DMS79 treated with DMSO at 0.1 percent for 48 hours (cell line): ENCODE results near the gene KCNK5.

Experiments used
- DNase-seq: peaks from one replicate; lab custom pipeline; 2025; lab: John Stamatoyannopoulos, UW

Gene KCNK5

DNA sequence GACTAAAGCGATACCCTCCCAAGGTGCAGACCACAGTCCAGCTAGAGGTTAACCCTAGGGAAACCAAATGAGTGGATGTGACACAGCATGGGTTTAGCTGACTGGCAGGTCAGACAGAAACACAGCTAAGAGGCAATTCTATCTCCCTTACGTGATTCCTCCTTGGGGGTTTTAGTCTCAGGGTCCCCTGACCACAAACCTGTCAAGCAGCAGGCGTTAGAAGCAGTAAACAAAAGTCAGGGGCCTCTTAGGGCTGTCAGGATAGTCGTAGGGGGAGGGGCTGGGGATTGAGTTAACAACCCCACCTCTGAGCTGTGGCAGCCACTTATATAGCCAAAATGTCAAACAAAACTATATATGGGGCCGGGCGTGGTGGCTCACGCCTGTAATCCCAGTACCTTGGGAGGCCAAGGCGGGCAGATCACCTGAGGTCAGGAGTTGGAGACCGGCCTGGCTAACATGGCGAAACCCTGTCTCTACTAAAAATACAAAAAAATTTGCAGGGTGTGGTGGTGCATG lies 13.6 kb downstream of the KCNK5 start:
- peak; percentile 53 for DNase-seq

DNA sequence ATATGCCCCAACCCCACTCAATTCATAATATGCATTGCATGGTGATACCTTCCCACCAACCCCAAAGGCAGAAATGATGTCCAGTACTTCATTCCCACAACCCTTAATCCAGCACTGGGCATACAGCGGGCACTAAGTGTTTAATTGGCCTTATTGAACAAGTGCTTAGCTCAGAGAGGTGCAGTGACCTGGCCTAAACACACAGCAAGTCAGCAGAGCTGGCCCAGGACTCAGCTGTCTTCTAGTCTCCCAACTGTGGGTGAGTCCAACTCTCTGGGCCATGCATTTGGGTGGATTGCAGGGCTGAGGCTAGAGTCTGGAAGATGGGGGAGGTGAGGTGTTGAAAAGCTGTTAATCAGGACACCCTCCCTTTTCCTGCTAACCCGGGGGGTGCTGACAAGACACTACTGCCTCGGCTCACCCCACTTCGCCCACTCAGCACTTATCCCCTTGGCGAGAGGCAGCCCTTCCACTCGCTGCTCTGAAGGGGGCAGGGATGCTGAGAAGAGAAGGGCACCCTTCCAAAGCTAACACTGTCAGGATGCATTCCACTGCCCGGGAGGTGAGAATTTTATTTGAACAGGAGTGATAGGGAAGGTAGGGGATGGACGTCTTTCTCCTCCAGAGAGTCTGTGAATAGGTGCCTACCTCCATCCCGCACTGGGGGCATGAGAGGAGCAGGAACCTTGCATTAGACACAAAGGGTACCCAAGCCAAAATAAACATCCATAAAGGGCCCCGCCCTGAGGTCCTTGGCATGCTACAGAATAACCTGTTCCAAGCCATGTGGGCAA lies 14.2 kb downstream of the KCNK5 start:
- peak; percentile 69 for DNase-seq

DNA sequence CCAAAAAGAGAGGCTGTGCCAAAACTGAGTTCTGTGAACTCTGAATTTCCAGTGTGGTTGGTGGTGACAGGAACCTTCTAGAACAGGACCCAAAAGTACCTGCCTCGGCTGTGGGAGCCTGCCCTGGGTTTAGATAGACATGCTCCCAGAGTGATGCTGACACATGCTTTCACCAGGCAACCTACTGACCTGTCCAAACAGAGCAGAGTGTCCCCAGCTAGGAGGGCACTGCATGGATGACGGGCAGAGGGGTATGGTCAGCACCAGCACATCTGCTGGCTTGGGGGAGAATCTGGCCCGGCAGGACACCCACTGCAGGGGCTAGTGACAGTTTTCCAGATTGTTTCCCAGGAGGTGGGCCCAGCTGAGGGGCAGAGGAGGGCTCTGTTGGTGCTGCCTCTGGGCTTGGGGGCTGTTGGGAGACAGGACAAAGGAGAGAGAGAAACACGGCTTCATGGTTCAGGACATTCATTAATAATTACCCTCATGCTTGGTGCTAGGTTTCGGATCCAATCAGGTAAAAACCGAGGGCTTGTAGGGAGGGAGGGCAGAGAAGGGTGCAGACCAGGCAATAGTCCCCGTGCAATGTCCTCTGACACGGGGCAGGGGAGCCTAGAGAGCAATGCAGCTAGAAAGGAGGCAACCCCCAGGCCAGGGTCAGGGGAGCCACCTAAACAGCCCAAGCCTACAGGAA lies 15.0 kb downstream of the KCNK5 start:
- no peak for DNase-seq

DNA sequence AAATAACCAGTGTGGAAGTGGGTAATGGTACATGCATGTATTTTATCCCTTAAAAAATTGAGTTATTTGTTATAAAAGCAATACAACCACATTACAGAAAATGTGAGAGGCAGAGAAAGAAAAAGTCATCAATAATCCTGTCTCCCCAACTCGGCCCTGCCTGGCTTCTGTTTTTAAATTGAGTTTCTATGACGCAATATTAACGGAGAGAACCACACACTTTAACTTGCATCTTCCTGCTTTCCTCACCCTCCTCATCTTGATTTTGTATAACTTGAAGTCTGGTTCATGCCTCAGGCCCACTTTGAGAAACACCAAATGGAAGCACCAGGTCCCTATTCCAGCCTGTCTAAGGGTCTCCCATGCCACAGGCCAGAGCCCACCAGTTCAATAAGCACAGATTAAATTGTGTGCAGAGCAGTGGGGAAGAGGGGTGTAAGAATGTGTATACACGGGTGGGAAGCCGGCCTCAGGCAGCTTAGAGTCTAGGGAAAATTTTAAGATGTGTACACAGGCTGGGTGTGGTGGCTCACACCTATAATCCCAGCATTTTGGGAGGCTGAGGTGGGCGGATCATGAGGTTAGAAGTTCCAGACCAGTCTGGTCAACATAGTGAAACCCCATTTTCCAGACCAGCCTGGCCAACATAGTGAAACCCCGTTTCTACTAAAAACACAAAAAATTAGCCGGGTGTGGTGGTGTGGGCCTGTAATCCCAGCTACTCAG lies 15.9 kb downstream of the KCNK5 start:
- DNase-seq, result no peak

DNA sequence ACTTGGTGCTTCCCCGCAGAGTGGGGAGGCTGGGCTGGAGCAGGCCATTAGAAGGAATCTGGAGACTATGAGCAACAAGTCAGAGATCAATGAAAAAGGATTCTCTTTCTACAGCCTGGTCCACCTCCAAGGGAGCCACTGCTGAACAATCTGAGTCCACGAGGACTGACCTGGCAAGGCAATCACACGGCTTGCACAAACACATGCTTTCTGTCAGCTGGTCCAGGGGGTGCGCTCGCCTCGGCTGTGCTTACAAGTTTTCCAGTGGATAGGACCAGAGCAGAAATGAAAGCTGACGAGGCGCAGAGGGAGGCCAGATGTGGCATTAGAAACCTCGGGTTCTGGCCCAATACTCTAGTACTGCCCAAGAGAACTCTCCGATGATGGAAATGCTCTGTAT lies 18.1 kb downstream of the KCNK5 start:
- DNase-seq, result no peak

DNA sequence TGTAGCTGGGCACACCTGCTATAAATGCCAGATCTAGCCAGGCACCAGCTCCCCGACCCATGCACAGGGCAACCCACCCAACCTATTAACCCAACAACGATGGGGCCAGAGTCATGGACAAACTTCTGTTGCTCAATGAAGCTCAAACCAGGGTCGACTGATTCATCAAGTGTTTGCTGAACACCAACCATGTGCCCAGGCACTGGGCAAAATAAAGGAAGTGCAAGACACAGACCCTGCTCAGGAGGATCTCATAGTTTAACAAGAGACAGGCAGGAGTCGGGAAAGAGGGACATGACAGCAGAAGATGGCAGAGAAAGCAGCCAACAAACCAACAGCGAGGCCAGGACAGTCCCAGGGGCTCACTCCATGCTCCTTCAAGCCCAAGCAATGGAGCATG lies 18.8 kb downstream of the KCNK5 start:
- DNase-seq, result no peak

DNA sequence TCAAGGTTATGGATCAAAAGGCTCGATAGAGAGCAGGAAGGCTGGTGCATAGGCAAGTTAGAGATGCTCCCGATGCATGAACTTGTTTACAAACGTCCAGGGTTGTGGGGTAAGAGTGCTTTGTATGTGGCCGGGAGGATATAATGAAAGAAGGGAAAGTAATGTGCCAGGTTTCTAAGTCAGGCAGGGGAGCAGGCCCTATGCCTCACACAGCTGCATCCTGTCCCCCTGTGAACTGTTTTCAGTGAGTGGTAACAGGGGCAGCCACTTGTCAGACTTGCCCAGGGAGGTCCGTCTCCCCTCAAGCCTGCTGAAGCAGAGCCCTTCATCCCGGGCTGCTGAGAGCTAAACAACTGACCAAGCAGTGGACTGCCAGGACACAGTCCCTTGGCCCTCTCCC lies 19.4 kb downstream of the KCNK5 start:
- DNase-seq, result no peak

DNA sequence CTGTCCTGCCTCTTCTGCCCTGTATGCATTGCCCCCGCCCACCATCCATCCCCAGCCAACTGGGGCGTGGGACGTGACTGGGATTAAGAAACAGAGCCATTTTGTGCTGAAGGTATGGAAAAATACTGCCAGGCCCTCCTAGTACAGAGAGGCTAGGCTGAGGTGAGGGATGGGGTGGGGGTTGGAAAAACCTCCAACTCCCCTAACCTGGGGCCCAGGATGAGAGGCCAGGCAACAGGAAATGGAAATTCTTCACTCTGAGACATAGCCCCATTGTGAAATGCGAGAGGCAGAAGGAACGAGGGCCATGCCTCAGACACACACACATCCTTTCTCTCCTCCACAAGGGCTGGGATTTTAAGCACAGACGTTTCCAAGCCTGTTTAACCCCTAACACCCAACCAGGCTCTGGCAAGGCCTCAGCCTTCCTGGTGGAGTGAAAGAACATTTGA lies 19.9 kb downstream of the KCNK5 start:
- no peak for DNase-seq

DNA sequence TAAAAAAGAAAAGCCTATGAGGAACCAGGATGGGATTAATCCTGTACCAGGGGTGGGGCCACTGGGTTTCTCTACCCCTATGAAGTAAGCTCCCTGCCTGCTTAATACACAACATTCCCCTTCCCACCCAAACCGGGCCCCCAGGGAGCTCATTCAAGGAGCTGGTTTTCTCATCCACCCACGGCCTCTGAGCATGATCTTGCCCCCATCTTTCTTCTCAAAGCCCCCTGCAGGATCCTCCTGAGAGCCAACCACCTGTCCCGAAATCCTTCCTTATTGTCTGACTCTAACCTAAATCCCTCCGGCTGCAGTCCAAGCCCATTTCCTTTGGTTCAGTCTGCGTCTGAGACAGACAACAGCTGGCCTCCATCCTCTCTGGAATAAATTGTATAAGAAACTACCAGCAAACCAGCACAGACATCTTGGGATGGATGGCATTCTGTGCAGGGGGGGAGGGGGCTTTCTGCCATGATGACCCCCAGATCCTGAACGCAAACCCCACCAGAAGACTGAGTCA lies 21.0 kb downstream of the KCNK5 start:
- no peak for DNase-seq

DNA sequence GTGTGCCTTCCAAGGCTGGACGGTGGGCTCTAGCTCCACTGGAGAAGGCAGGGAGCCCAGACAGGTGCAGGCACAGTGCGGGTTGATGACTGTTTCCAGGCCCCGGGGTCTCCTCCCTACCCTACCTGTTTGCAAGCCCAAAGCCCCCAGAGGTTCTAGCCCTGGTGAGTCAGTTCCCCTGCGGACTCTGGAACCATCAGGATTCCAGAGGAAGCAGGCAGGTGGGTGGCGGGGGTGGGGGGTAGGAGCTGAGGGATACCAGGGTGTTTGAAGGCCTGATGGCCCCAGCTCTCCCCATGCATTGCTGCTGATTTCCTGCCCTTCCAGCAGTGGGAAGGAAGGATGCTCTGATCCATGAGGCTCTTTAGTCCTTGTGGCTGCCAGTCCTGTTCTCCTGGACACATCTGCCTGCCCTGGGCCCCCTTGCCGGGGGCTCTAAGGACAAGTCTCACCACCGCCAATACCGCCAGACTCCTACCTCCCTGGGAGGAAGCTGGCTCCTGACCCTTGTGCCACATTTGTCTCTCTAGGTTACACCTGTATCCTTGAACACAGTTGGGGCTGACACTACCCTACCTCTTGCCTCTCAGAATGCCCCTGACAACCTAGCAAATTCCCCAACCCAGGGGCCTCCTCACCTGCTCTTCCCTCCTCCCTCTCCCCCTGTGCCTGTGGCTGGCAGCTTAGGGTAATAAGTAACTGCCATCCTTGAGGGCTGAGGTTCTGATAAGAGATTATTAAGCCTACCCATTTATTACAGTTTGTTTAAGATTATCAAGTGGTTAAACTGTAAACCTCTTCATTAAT lies 21.7 kb downstream of the KCNK5 start:
- DNase-seq, result peak; percentile 14

DNA sequence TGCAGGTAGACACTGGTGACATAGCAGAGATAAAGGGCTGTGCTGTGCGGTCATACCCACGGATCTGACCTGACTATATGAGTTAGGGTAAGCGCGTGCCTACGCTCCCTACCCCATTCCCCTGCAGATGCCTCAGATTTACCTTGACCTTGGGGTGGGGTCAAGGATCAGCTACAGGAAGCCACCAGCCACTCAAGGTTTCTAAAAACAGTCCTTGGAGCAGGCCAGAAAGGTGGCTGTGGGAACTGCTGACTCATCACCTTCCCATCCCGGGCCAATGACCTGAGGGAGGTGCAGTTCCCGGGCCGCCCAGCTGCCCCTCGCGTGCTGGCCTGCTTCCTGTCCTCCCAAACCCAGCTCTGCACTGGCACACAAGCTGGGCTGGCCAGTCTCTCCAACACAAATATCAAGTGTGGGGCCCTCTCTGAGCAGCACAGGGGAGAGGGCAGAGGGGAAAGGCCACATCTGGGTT lies 23.0 kb downstream of the KCNK5 start:
- no peak for DNase-seq

DNA sequence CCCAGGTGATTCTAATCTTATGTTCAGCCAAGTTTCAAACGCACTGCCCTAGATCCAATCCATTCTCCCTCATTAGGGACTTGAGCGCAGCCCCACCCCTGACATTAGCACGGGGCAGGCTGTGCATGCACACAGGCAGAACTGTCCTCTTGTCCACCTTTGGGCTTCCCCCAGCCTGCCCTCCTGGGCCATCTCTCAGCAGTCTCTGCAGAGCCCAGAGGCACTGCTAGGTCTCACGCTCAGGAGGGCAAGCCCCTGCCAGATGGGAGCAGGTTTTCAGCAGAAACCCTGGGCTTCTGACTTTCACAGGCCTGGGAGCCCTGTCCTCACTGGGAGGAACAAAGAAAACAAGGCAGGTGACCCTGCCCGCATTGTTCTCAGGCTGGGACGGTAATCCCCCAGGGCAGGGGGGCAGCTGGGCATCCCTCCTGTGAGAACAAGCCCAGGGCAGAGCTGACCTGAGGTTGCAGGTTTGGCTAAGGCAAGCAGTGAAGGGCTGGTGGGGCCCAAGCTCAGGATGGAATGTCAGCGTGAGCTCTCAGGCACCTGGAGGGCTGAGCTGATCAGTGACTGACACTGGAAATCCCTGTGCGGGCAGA lies 24.5 kb downstream of the KCNK5 start:
- no peak for DNase-seq

DNA sequence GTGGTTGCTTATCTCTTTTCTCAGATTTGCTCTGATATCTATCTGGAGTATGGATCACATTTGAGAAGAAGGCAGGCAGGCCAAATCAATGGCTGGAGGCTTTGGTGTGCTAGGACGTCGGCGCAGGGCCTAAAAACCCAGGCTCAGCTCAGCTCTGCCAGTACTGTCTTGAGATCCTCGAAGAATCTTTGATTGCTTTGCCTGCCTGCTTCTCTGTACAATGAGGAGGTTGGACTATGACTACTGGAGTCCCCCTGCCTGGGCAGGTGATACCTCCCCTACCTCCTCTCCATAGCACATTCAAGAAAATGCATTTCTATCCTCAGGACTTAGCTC lies 25.1 kb downstream of the KCNK5 start:
- DNase-seq, result no peak

DNA sequence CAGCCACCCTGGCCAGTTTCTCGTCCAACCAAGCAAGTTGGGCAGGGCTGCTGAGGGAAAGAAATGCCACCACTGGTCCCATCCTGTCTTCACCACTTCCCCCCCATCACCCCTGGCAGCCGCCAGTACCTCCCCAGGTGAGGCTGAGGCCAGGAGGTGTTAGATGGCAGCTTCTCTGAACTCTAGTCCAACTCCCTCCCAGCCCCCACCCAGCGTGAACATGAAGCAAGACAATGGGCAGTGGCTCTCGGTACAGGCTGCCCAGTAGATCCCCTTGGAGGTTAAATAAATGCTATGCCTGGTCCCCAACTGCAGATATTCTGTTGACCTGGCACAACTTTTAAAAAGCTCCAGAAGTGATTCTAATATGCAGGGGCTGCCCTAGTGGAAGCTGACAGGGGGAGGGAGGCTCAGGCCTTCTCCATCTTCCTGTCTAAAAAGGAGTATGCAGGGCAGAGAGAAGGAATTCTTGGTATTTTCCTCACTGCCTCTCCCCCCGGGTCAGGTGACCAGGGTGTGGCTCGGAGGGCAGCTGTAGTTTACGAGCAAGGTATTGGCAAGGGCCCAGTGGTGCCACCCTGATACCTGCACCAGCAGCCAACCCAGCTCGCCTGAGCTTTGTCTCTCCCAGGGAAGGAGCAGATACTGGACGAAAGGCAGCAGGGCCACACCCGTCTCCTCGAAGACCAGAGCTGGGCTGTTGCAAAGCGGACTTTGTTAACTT lies 25.7 kb downstream of the KCNK5 start:
- peak; percentile 64 for DNase-seq

DNA sequence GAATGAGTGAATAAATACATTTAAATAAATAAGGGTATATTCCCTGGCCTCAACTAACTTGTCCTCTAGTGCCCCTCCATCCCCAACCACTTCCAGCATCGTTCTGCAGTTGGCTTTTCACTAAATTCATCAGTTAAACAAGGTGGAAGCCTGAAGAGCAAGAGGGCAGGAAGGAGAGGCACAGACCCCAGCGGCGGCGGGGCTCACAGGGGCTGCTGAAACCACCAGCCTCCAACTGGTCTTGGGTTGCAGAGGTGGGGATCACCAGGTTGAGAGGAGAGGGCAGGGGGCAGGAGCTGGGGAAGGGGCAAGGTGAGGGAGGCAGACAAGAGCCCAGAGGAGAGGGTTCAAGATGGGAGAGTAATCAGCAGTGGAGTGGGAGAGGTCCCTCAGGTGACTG lies 27.1 kb downstream of the KCNK5 start:
- no peak for DNase-seq

DNA sequence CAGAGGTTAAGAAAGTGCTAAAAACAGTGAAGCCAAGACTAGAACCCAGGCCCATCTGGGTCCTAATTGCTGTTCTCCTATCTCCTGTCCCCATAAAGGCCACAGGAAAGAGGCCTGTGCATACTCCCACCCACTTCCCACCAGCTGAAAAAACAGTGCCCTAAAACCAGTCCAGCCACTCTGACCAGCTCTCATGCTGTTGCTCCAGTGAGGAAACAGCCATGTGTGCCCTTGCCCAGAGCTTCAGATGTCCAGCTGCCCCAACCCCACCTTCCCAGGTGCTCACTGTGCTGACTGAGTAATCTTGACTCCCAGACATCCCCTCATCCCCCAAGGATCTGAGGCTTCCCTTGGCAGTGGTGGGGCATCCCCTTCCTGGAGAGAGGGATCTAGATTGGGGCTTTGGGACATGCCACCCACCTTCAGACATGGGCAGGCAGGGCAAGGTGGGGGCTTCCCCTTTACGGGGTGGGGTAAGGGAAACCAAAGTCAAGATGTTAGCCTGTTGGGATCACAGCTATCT lies 28.7 kb downstream of the KCNK5 start:
- no peak for DNase-seq

DNA sequence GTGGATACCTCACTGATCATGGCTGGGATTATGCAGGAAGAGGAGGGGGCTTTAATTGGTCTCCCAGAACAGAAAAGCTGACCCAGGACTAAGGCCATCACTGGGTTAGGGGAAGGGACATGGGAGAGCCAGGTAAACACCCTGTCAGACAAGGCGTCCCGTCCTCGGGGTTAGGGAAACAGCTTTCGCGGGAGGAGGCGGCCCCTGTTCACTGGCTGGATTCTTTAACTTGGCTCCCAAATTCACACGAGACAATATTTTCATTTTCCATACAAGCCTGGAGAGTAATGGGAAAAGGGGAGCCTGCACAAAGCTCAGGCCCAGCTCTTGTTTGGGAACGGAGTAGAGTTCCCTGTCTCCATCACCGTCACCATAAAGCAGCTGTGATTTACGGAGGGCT lies 29.3 kb downstream of the KCNK5 start:
- DNase-seq, result no peak

DNA sequence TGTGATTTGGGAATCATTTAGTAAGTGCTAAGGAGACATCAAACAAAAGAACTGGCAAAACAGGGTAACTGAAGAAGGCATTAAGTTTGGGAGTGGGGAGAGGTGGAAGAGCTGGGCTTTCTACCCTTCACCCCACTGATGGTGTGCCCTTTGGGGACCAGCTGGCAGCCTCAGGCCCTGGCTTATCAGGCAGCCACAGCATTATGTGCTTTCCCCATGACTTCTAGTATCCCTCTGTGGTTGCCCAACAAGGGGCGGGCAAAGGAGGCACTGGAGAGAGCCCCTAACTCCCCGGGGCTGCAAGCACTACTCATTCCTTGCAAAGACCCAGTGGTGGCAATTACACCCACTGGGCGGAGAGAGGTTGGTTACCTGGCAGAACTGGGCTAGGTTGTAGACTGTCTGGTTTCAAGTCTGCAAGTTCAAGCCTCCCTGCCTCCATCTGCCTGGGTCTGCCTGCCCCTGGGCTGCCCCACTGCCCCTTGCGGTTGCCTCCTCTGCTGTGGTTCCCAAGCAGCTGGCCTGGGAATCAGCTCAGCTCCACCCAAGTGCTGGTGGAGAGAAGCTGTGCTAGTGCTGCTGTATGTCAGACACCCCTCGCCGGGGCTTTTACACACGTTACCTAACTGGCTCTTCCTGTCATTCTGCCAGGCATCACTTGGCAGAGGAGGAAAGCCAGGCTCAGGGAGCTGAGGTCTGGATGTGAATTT lies 29.9 kb downstream of the KCNK5 start:
- DNase-seq, result no peak

DNA sequence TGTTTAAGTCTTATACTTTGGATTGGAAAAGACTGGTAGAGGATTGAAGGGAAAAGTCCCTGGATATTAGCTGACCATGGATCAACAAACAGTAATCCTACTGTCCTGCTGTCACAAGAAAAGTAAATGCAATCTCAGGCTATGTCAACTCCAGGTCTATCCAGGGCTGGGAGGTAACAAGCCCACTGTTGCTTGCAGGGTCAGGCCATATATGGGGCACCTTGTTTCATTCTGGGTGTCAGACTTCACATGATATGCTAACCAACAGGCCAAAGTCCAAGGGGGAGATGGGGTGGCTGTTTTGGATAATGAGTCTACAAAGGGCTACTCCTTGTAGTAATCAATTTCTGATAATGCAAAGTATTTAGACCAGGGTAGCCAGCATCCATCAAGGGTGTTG lies 30.7 kb downstream of the KCNK5 start:
- no peak for DNase-seq
